Esophagus muscularis mucosa (tissue), 4 donors: ENCODE measurements around the gene PPP3CA. TPM values are rescaled to one million over a fixed set of nuclear protein-coding genes. Genes with fewer than 3 reads are reported as not detected.

Experiments
- DNase-seq: peaks from one replicate; pipeline ENCODE4 v3.0.0-alpha.2; 2017; ENCODE audit errors: extremely low spot score
- H3K27ac ChIP-seq, 4 donors: fragments of 200-600 bp; sonication (generic); replicated peaks in 1 of 4; 1 replicate in 3 of 4; 2 replicates in 1 of 4; pipeline ENCODE4 v1.5.1; 2016 to 2019; ENCODE audit warnings: mild to moderate bottlenecking in 1 of 4
- H3K27me3 ChIP-seq, 4 donors: fragments of 200-600 bp; sonication (generic); one replicate each; pipeline versions ENCODE4 v1.5.1 to v1.6.0; 2016 to 2019
- H3K36me3 ChIP-seq, 4 donors: fragments of 200-600 bp; sonication (generic); one replicate each; pipeline ENCODE4 v1.5.1; 2016 to 2019
- H3K4me1 ChIP-seq, 4 donors: fragments of 200-600 bp; sonication (generic); one replicate each; pipeline ENCODE4 v1.5.1; 2016 to 2019
- H3K4me3 ChIP-seq, 4 donors: fragments of 200-600 bp; sonication (generic); 1 replicate in 2 of 4; 2 replicates in 2 of 4; pipeline ENCODE4 v1.5.1; 2016 to 2019; ENCODE audit warnings: mild to moderate bottlenecking in 4 of 4, moderate library complexity in 1 of 4
- H3K9me3 ChIP-seq, 4 donors: fragments of 200-600 bp; sonication (generic); 1 replicate in 3 of 4; 2 replicates in 1 of 4; pipeline ENCODE4 v1.5.1; 2016 to 2019
- EP300 ChIP-seq: sonication (generic); formaldehyde crosslinking; IDR thresholded peaks from one replicate; pipeline ENCODE4 v1.6.1; 2017; ENCODE audit warnings: antibody characterized with exemption
- POLR2A ChIP-seq: fragments of 450-650 bp; IDR thresholded peaks from one replicate; pipeline ENCODE4 v1.6.1; 2017; ENCODE audit warnings: antibody characterized with exemption, moderate library complexity, mild to moderate bottlenecking, low read depth
- POLR2AphosphoS5 ChIP-seq, 2 donors: sonication (generic); formaldehyde crosslinking; IDR thresholded peaks; one replicate each; pipeline ENCODE4 v1.6.1; 2017; ENCODE audit warnings: antibody characterized with exemption in 2 of 2
- WGBS: methylation state at CpG from one replicate; pipeline ENCODE4 v1.1.5; 2018; 5-methylcytosine and 5-hydroxymethylcytosine counted together
- intact Hi-C: fragments of 100-400 bp; cut with DNase I; formaldehyde crosslinking; loops from one replicate; pipeline ENCODE4 v1.15.1; 2023
- total RNA-seq, 4 donors: library from RNA; depleted of rRNA; stranded (reverse); fragments of >200 nt; gene quantifications; one replicate each; pipeline versions ENCODE4 v1.1.0 to v1.2.1, GENCODE V29; 2016
- TF ChIP-seq, protein P1 (sequence below), 3 experiments: fragments of 200-600 bp in 2 of 3; fragments of 450-650 bp in 1 of 3; sonication (generic) in 2 of 3; IDR thresholded peaks; one replicate each; pipeline ENCODE4 v1.5.1; 2017 to 2019; ENCODE audit warnings: antibody characterized with exemption in 3 of 3, mild to moderate bottlenecking in 2 of 3, moderate library complexity in 1 of 3

Gene PPP3CA
- total RNA-seq, 4 donors from 2014 or later = 21.3 to 31.6 (median 23.3) TPM

DNA sequence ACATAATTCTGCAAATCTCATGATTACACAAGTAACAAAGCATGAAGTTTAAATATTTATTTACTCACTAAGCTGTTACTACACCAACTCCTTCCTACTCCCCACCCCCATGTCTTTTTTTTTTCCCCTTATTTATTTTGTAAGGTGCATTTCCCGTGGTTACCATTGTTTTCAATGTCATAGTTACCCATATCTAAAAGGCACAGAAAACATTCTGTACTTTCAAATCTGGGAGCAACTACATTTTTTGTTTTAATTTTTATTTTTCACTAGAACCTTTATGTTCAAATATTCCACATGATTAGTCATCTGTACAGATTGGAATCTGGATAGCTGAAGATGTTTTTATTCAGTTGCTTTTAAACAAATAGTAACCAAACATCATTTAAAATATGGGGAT is 62.8 kb downstream of the PPP3CA start:
- intact Hi-C loops = no loop called here
- Histone ChIP-seq H3K27ac (no peak overlapping the region), H3K4me1 (peaks cover 28 to 59% (median 44%) of the 10 kb centered on the region in 4 donors), H3K9me3 (no peaks in the 10 kb centered on the region), H3K27me3 (no peaks in the 10 kb centered on the region), H3K36me3 (no peaks in the 10 kb centered on the region), H3K4me3 (no peak overlapping the region)
- TF ChIP-seq, protein P1, sequence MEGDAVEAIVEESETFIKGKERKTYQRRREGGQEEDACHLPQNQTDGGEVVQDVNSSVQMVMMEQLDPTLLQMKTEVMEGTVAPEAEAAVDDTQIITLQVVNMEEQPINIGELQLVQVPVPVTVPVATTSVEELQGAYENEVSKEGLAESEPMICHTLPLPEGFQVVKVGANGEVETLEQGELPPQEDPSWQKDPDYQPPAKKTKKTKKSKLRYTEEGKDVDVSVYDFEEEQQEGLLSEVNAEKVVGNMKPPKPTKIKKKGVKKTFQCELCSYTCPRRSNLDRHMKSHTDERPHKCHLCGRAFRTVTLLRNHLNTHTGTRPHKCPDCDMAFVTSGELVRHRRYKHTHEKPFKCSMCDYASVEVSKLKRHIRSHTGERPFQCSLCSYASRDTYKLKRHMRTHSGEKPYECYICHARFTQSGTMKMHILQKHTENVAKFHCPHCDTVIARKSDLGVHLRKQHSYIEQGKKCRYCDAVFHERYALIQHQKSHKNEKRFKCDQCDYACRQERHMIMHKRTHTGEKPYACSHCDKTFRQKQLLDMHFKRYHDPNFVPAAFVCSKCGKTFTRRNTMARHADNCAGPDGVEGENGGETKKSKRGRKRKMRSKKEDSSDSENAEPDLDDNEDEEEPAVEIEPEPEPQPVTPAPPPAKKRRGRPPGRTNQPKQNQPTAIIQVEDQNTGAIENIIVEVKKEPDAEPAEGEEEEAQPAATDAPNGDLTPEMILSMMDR (IDR thresholded peaks at IDR 0.05) = no peak
- no peak for TF ChIP-seq POLR2A
- TF ChIP-seq EP300 = no peak
- TF ChIP-seq POLR2AphosphoS5 (IDR thresholded peaks at IDR 0.05) = no peak
- no peak for DNase-seq
- 68% methylated on average over 1 of the region's 1 CpG for WGBS

DNA sequence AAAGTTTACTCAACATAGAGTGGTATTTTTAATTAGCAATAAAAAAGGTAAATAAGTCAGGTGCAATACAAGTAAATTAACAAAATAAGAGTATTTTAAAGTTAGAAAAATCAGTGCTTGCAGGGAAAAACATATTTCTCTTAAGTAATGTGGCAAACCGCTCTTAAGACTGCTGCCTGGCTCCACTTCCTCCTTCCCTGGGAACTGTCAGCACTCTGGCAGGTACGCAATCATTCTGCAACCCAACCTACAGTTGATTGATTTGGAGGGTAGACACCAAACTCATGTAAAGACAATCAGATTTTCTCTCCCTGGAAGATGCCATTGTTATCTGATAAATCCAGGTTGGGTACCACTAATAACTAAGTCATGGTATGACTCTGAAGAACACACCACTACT is 63.9 kb downstream of the PPP3CA start:
- intact Hi-C loops = no loop called here
- H3K36me3 ChIP-seq = no peaks in the 10 kb centered on the region
- 80% methylated on average over 2 of the region's 2 CpGs for WGBS
- no peaks in the 10 kb centered on the region for H3K9me3 ChIP-seq
- no peaks in the 10 kb centered on the region for H3K27me3 ChIP-seq
- H3K27ac ChIP-seq = no peak overlapping the region
- no peak for TF ChIP-seq POLR2A
- no peak for TF ChIP-seq EP300
- TF ChIP-seq POLR2AphosphoS5 (IDR thresholded peaks at IDR 0.05) = no peak
- TF ChIP-seq, protein P1 (IDR thresholded peaks at IDR 0.05) = no peak
- no peak for DNase-seq
- H3K4me3 ChIP-seq = no peak overlapping the region
- H3K4me1 ChIP-seq = peaks cover 25 to 59% (median 40%) of the 10 kb centered on the region in 4 donors

DNA sequence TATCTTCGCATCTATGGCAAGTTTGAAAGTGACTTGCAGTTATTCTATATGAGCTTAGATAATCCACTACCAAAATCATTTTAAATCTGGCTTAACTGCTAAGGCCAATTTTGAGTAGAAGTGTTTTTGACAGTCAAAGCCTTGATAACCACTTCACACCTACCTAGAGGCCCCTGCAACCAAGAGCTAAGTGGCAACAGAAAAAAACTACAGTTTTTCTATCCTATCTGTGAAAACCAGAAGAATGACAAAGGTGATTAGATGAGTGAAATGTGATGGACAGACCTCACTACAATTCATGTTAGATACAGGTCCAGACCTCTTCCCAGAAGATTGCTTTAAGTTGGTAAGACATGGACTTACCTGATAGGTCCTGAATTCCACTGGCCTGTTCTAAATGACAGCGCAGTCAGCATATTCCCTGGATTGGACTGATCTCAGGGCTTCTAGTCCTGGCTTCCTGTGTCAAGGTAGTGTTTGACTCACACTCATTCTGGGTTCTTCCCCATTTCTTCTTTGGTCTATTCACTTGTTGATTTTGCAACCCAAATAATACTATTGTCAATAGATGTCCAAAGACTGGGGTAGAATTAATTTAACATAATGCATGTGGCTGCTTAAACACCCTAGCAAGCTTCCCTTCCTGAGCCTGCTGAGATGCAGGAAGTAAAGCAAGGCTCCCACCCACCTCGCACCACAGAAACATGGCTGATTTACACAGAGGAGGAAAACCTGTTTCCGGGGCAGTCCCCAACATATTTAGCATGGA is 65.1 kb downstream of the PPP3CA start:
- Histone ChIP-seq H3K36me3 (no peaks in the 10 kb centered on the region), H3K27me3 (no peaks in the 10 kb centered on the region), H3K9me3 (no peaks in the 10 kb centered on the region), H3K4me1 (peaks cover 19 to 50% (median 31%) of the 10 kb centered on the region in 4 donors), H3K27ac (no peak overlapping the region), H3K4me3 (no peak overlapping the region)
- no peak for DNase-seq
- WGBS = 93% methylated on average over 4 of the region's 4 CpGs
- intact Hi-C loops = no loop called here
- TF ChIP-seq, protein P1 (IDR thresholded peaks at IDR 0.05) = no peak
- TF ChIP-seq POLR2AphosphoS5 (IDR thresholded peaks at IDR 0.05) = no peak
- no peak for TF ChIP-seq POLR2A
- no peak for TF ChIP-seq EP300

DNA sequence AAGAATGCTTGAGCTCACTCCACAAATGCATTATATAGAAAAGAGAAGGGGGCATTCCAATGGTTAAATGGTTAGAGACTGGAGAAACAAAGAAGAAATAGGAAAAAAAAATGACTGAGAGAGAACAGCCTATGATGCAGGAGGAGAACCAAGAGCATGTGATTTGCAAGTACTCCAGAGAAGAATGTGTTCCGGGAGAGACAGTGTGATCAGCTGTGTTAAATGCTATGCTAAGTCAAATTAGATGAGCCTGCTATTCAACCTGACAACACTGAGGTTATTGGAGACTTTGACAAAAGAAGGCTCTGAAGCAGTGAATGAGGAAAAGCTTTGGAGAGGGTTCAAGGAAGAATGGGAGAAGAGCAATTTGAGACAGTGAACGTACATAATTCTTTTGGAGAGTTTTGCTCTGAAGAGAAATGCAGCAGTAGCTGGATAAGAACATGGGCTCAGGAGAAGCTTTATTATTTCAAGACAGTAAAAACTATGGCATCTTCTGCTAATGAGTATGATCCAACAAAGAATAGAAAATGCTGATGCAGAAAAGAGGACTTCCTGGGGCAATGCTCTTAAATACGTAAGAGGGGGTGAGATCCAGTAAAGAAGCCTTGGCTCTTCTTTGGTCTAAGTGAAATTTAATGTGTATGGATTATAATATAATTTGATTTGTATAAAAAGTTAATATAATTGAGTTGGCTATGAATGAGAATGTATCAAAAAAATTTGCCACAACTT is 66.3 kb downstream of the PPP3CA start:
- TF ChIP-seq EP300 (no peak), POLR2A (no peak), POLR2AphosphoS5 (IDR thresholded peaks at IDR 0.05) (no peak)
- TF ChIP-seq, protein P1 (IDR thresholded peaks at IDR 0.05) = no peak
- intact Hi-C loops = no loop called here
- H3K4me3 ChIP-seq = no peak overlapping the region
- no peaks in the 10 kb centered on the region for H3K36me3 ChIP-seq
- no peak for DNase-seq
- H3K9me3 ChIP-seq = no peaks in the 10 kb centered on the region
- 84% methylated on average over 3 of the region's 3 CpGs for WGBS
- no peak overlapping the region for H3K27ac ChIP-seq
- peaks cover 13 to 40% (median 25%) of the 10 kb centered on the region in 4 donors for H3K4me1 ChIP-seq
- no peaks in the 10 kb centered on the region for H3K27me3 ChIP-seq
